Type B pancreatic cell (in vitro differentiated cells): ENCODE data around the gene FGF8. TPM values are rescaled to one million over a fixed set of nuclear protein-coding genes. Genes with fewer than 3 reads are reported as not detected.
A peak's percentile ranks its signal among the peaks of the same experiment; 100 is the strongest.

Source experiments
- DNase-seq: peaks from one replicate; pipeline ENCODE4 v3.0.0; 2021; ENCODE audit warnings: mixed read lengths; ENCODE audit not compliant: unreplicated experiment; ENCODE audit errors: extremely low spot score
- H3K27ac Mint-ChIP-seq: 2 replicates; pipeline ENCODE4 v1.8.0; 2021; ENCODE audit warnings: mild to moderate bottlenecking, mixed read lengths
- H3K27me3 Mint-ChIP-seq: 2 replicates; pipeline ENCODE4 v1.8.0; 2021; ENCODE audit warnings: mixed read lengths
- H3K36me3 Mint-ChIP-seq: 2 replicates; pipeline ENCODE4 v1.8.0; 2021; ENCODE audit warnings: mixed read lengths
- H3K4me1 Mint-ChIP-seq: one replicate; pipeline ENCODE4 v1.8.0; 2021; ENCODE audit warnings: mixed read lengths; ENCODE audit not compliant: unreplicated experiment
- H3K4me3 Mint-ChIP-seq: 2 replicates; pipeline ENCODE4 v1.8.0; 2021; ENCODE audit warnings: mild to moderate bottlenecking, mixed read lengths
- H3K9me3 Mint-ChIP-seq: 2 replicates; pipeline ENCODE4 v1.8.0; 2021; ENCODE audit warnings: mixed read lengths
- total RNA-seq: library from RNA; stranded (reverse); gene quantifications from 2 replicates; pipeline ENCODE4 v1.2.1, GENCODE V29; 2021; ENCODE audit warnings: low replicate concordance
- TF ChIP-seq, protein P1 (sequence below): fragments of 200-600 bp; sonication (generic); conservative IDR thresholded peaks from 2 replicates; pipeline ENCODE4 v1.5.0; 2021; ENCODE audit warnings: antibody characterized with exemption, mild to moderate bottlenecking

FGF8 gene
- total RNA-seq, 1 donor from 2014 or later: 3.8 TPM

DNA sequence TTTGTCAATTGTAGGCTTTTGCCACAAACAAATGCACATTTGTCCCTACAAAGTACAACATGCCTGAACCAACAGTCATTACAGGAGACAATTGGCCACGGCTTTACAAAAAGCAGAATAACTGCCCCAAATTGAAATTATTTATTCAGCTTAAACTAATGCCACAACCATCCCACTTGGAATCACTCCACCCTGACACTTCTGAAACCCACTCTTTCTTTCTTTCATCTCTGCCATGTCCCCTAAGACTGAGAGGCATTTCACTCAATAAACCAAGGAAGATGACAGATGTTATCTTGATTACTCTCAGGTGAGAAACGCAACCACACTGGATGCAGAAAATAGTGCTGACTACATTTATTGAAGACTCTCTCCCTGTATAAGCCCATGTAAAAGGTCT is 9.9 kb upstream of the FGF8 start:
- TF ChIP-seq, protein P1, sequence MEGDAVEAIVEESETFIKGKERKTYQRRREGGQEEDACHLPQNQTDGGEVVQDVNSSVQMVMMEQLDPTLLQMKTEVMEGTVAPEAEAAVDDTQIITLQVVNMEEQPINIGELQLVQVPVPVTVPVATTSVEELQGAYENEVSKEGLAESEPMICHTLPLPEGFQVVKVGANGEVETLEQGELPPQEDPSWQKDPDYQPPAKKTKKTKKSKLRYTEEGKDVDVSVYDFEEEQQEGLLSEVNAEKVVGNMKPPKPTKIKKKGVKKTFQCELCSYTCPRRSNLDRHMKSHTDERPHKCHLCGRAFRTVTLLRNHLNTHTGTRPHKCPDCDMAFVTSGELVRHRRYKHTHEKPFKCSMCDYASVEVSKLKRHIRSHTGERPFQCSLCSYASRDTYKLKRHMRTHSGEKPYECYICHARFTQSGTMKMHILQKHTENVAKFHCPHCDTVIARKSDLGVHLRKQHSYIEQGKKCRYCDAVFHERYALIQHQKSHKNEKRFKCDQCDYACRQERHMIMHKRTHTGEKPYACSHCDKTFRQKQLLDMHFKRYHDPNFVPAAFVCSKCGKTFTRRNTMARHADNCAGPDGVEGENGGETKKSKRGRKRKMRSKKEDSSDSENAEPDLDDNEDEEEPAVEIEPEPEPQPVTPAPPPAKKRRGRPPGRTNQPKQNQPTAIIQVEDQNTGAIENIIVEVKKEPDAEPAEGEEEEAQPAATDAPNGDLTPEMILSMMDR: no peak
- Mint-ChIP-seq H3K36me3 (peaks cover 20% of the 10 kb centered on the region), H3K4me1 (peaks cover 32% of the 10 kb centered on the region), H3K27ac (peak overlapping the region; percentile 10), H3K27me3 (peaks cover 3% of the 10 kb centered on the region), H3K4me3 (no peak overlapping the region), H3K9me3 (no peaks in the 10 kb centered on the region)
- no peak for DNase-seq

DNA sequence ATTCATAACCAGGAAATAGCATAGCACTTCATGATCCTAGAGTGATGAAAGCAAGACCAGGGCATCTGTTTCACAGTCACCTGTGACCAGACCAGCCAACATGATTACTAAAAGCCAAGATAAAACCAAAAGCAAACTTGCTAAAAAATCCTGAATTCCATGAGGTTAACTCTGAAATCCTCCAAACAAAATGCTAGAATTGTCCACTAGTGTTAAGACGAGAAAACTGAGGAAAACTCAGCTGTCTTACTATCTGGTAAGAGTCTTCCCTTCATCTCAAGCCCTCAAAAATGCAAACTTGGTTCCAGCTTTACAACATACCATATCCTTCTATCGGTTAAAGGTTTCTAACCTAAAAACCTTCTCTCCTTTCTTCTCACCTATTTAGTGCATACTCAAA is 8.6 kb upstream of the FGF8 start:
- TF ChIP-seq, protein P1: no peak
- Mint-ChIP-seq H3K27ac (peak overlapping the region; percentile 93), H3K36me3 (peaks cover 20% of the 10 kb centered on the region), H3K4me1 (peaks cover 32% of the 10 kb centered on the region), H3K4me3 (peak overlapping the region; percentile 99), H3K9me3 (no peaks in the 10 kb centered on the region), H3K27me3 (peaks cover 12% of the 10 kb centered on the region)
- DNase-seq: no peak

DNA sequence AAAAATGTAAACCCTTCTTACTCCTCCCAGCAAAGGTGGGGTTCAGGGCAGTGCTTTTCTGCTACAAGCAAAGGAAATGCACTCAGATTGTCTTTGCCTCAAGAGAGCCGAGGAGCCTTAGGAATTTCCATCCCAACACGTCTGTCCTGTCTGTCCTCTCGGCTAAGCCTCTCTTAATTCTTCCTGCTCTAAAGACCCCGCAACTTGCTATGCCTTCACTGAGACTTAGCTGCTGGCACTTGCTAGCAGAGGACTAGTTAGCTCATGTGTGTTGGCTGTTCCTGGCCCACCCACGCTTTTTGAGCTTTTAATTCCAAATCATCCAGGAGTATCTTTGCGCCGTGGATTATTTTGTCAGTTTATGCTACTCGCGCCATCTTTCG is 7.8 kb upstream of the FGF8 start:
- H3K4me3 Mint-ChIP-seq: peak overlapping the region; percentile 99
- no peaks in the 10 kb centered on the region for H3K9me3 Mint-ChIP-seq
- H3K27me3 Mint-ChIP-seq: peaks cover 18% of the 10 kb centered on the region
- peaks cover 25% of the 10 kb centered on the region for H3K36me3 Mint-ChIP-seq
- TF ChIP-seq, protein P1: no peak
- peak overlapping the region; percentile 93 for H3K27ac Mint-ChIP-seq
- peaks cover 36% of the 10 kb centered on the region for H3K4me1 Mint-ChIP-seq
- no peak for DNase-seq

DNA sequence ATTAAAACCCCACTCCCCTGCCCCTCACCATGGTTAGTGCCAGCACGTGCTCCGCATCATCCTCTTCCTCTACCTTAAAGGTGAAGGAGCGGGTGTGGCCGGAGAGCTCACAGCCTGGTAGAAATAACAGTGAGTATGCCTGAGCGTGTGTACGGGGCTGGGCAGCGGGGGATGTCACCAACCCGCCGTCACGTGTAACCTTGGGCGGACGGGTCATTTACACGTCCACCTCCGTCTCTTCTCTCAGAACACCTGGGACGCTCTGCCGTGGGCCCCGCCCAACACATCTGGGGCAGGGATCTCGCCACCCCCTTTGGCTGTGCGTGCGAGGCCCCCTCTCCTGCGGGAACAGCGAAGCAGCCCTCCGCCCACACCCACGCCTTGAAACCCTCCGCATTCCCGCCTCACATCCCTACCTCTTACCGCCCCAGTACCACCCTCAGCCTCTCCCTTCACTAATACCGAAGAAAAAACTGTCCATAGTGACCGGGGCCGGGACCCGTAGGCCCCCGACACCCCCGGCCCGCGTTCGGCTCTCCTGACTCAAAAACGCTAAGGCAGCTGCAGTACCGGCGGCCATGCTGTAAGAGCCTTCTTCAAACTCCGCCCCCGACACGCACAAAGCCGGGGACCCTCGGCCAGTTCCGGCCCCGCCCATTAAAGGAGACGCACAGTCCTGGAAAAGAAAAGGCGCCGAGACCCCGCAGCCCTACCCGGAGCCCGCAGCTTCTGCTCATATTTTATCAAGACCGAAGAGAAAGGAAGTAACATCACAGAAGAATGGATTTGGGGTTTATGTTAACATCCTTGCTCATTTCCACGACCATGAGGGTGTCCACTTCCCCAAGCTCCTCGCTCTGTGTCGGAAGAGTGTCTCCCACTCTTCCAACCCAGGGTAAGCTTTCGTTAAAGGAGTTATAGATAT is 7.2 kb upstream of the FGF8 start, which contains the start of gene NPM3:
Gene NPM3 (minus strand): TSS at position 636 of the 925 bp plus-strand sequence. CDS start 56 bp downstream, at position 580.
- H3K27ac Mint-ChIP-seq: peak within 1 kb of the TSS; percentile 93
- no peaks in the 10 kb centered on the region for H3K9me3 Mint-ChIP-seq
- peaks cover 26% of the 10 kb centered on the region for H3K36me3 Mint-ChIP-seq
- peak within 1 kb of the TSS; percentile 99 for H3K4me3 Mint-ChIP-seq
- H3K27me3 Mint-ChIP-seq: peaks cover 25% of the 10 kb centered on the region
- H3K4me1 Mint-ChIP-seq: peaks cover 38% of the 10 kb centered on the region
- DNase-seq: no peak
- TF ChIP-seq, protein P1: no peak

DNA sequence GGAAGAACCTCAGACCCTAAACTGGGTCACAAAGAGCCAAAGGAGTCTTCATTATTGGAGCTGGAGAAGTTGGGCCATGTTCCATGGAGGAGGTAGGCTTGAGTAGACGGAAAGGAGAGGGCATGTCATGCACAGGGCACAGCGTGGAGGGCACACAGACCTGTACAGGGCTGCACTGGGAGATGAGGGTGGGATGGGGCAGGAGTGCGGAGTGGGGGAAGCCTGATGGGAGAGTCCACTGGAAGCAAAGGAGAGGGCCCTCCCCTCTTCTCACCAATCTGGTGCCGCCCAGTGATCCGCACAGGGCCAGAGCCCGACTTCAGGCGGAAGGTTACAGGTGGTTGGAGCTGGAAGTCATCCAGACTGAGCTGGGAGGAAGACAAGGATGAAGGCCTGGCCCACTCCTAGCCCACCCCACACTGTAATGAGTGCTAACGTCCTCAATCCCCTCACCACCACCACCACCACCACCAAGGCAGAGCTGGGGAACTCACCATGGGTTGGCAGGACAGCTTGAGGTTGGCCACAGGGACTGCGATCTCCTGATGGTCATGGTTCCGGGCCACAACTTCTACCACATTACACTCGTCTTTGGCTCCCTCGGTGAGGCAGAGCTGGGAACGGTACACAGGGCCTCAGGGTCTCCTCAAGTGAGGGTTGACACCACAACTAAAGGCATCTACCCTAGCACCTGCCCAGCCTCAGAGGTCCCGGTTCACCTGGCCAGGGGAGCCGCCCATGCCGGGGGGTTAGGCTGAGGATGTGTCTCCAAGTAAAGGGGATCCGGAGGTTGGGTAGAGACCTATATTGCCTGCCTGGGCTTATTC is 6.3 kb upstream of the FGF8 start:
- no peak for DNase-seq
- H3K27me3 Mint-ChIP-seq: peaks cover 33% of the 10 kb centered on the region

More for the DNA sequence above, 6.3 kb upstream of the FGF8 start:
- TF ChIP-seq, protein P1: no peak
- Mint-ChIP-seq H3K4me3 (peak overlapping the region; percentile 99), H3K9me3 (no peaks in the 10 kb centered on the region), H3K27ac (peak overlapping the region; percentile 93), H3K36me3 (peaks cover 24% of the 10 kb centered on the region), H3K4me1 (peaks cover 46% of the 10 kb centered on the region)
